Activated CD4-positive, alpha-beta T cell treated with anti-CD3 and anti-CD28 coated beads for 4 hours (primary cell): ENCODE data around the gene YLPM1.
"Not testable (repeated sequence)": the region's sequence is repeated elsewhere in the genome, so short reads cannot be mapped to it uniquely, and the experiment has no call there.

Experiments
- DNase-seq, 2 donors: peaks; one replicate each; pipeline ENCODE4 v3.0.0-alpha.2; 2020

The YLPM1 gene, protein sequence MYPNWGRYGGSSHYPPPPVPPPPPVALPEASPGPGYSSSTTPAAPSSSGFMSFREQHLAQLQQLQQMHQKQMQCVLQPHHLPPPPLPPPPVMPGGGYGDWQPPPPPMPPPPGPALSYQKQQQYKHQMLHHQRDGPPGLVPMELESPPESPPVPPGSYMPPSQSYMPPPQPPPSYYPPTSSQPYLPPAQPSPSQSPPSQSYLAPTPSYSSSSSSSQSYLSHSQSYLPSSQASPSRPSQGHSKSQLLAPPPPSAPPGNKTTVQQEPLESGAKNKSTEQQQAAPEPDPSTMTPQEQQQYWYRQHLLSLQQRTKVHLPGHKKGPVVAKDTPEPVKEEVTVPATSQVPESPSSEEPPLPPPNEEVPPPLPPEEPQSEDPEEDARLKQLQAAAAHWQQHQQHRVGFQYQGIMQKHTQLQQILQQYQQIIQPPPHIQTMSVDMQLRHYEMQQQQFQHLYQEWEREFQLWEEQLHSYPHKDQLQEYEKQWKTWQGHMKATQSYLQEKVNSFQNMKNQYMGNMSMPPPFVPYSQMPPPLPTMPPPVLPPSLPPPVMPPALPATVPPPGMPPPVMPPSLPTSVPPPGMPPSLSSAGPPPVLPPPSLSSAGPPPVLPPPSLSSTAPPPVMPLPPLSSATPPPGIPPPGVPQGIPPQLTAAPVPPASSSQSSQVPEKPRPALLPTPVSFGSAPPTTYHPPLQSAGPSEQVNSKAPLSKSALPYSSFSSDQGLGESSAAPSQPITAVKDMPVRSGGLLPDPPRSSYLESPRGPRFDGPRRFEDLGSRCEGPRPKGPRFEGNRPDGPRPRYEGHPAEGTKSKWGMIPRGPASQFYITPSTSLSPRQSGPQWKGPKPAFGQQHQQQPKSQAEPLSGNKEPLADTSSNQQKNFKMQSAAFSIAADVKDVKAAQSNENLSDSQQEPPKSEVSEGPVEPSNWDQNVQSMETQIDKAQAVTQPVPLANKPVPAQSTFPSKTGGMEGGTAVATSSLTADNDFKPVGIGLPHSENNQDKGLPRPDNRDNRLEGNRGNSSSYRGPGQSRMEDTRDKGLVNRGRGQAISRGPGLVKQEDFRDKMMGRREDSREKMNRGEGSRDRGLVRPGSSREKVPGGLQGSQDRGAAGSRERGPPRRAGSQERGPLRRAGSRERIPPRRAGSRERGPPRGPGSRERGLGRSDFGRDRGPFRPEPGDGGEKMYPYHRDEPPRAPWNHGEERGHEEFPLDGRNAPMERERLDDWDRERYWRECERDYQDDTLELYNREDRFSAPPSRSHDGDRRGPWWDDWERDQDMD (N-terminal part only)

DNA sequence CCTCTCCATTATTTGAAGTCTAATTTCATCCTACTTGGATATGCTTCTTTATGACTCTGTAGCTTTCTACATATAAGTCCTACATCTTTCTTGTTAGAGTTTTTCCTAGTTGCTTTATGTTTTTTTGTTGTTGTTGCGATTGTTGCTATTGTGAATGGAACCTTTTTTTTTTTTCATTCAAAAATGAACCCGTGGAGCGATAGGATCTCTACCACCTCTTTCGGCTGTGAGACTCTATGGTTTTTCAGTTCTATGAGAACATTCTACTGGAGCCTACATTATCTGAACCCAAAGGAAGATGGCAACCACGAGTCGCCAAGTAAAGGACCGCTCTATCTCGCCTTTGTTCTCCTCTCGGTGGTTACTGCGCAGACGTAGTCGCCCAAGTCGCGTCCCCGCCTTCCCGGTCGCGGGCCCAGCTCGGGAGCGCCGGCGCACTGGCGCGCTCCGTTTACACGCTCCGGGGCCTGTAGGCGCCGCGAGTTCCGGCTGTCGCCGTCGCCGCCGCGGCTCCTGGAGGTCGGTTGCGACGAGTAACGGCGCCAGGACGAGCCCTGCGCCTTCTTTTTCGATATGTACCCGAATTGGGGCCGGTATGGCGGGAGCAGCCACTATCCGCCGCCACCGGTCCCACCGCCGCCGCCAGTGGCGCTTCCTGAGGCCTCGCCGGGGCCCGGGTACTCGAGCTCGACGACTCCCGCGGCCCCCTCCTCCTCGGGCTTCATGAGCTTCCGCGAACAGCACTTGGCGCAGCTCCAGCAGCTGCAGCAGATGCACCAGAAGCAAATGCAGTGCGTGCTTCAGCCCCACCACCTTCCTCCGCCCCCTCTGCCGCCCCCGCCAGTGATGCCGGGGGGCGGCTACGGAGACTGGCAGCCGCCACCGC lies at the start of gene YLPM1:
TSS of gene YLPM1 (plus strand) at position 400 of the 886 bp plus-strand sequence. CDS start at position 574, 174 bp downstream.
- peak; percentile 88 for DNase-seq

DNA sequence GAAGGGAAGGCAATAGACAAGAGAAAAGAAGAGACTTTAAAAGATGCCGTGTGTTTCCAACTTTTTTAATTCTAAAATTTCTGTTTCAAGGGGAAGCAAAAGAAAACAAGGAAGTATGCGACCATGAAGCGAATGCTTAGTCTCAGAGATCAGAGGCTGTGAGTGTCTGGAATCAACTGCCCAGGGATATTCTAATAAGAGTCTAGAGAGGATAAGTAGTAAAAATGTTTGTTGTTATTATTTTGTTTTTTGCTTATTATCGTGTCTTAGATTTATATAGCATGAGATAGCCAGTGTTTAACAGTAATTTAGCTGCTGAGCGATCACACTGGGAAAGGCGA lies 49.8 kb upstream of the YLPM1 start:
- DNase-seq: no peak

DNA sequence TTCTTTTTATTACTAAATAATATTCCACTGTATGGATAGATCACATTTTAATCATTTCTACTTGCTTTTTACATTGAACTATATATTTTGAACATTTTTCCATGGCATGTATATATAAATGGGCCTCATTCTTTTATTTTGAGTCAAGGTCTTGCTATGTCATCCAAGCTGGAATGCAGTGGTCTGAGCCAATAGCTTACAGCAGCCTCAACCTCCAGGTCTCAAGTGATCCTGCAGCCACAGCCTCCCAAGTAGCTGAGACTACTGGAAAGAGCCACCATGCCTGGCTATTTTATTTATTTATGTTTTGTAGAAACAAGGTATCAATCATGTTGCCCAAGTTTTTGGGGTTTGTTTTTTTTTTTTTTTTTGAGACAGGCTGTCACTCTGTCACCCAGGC lies 42.6 kb upstream of the YLPM1 start:
- DNase-seq: no peak

DNA sequence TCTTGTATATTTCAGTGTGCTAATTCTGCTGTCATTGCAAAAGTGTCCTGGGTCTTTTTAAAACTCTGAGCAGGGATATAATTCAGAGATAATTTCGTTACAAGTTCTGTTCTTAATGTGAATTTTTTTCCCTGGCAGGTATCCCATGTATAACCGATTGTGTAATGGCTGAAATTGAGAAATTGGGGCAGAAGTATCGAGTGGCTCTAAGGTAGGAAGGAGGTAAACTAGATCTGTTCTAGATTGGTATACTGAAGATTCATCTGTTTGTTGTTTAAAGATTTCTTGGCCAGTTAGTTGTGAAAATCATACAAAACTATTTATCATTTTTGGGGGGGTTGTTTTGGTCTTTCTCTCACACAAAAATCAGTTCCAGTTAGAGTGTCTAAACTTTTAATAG lies 40.0 kb upstream of the YLPM1 start:
- DNase-seq: no peak

DNA sequence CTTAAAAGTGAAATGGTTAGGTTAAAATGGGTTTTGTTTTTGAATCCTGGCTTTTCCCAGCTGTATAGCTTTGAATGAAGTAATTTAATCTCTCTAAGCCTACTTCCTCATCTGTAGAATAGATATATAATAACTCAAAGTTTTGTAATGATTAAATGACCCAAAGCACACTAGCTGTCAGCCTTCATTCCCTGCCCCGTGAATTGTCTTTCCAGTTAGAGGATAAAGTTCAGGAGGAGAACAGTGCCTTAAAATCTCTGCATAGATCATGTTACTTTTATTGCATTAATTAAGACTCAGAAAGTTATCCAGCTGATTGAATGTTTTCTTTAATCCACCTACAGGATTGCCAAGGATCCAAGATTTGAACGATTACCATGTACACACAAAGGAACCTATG lies 30.7 kb upstream of the YLPM1 start:
- no peak for DNase-seq

DNA sequence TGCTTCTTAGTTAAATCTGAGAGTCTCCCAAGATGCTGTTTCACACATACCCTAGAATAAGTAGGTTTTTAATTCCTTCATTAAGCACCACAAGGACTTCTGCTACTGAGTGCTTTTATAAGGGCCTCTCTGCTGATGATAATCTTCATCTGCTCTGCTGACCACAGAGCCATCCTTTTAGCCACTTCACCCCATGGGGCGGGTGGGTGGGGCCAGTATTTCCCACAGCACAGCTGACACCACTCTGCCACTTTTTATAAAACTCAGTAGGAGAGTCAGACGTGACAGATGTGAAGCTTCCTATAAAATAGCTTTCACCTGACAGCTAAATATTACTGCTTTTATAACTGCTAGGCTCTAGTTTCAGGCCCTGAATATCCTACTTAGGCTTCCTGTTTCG lies 29.9 kb upstream of the YLPM1 start:
- no peak for DNase-seq

DNA sequence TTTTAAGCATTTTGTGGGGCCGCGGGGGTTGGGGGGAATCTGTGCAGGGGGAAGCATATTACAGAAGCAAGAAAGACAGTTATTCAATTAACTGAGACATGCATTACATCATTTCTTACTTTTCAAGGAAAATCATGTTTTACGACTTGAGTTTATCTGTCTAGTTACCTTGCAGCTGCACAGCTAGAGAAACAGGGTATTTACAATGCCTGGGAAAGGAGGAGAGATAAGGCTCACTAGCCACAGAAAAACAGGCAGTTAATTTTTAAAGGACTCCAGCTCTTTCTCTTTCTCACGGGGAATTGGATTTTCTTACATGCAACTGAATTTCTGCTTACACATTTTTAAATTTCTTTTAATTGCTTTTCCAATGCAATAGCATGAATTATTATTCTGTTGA lies 28.0 kb upstream of the YLPM1 start:
- no peak for DNase-seq

DNA sequence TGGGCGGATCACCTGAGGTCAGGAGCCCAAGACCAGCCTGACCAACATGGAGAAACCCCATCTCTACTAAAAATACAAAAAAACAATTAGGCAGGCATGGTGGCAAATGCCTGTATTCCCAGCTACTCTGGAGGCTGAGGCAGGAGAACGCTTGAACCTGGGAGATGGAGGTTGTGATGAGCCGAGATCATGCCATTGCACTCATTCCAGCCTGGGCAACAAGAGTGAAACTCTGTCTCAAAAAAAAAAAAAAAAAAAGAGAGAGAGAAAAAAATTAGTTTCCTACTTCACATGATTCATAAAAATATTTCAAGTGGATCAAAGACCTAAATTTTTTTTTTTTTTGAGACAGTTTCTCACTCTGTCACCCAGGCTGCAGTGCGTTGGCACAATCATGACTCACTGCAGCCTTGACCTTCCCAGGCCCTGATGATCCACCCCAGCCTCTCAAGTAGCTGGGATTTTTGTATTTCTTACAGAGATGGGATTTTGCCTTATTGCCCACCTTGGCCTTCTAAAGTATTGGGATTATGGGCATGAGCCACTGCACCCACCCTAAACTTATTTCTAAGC lies 25.3 kb upstream of the YLPM1 start:
- DNase-seq: no peak

DNA sequence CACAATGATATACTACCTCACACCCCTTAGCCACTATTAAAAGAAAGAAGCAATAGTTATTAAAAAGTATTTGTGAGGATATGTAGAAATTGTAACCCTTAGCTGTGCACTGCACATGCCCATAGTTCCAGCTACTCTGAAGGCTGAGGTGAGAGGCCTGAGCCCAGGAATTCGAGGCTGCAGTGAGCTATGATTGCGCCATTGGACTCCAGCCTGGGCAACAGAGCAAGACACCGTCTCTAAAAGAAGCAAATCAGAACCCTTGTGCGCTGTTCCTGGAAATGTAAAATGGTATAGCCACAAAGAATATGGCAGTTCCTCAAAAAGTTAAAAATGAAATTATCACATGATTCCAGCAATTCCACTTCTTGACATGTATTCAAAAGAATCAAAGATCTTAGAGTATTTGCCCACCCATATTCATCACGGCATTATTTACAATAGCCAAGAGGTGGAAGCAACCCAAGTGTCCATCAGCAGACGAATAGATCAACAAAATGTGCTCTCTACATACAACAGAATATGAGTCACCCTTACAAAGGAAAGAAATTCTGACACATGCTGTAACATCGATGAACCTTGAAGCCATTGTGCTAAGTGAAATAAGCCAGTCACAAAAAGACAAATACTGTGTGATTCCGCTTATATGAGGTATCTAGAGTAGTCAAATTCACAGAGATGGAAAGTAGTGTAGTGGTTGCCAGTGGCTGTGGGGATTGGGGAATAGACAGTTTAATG lies 23.7 kb upstream of the YLPM1 start:
- DNase-seq: no peak

DNA sequence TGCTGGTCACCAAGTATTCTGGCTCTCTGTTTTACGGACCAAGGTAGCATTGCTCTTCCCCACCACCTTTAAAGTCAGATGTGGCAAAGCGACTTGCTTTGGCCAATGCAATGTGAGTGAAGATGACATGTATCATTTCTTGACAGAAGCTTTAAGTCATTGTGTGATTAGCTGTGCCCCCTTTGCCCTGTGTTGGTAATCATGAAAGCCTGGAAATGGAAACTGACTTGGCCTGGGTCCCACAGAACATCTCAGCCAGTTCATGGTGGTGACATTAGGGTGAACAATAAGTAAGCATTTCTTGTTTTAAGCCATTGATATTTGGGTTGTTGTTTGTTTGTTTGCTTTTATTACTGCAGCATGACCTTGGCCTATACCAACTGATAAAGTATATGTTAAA lies 15.9 kb upstream of the YLPM1 start:
- no peak for DNase-seq

DNA sequence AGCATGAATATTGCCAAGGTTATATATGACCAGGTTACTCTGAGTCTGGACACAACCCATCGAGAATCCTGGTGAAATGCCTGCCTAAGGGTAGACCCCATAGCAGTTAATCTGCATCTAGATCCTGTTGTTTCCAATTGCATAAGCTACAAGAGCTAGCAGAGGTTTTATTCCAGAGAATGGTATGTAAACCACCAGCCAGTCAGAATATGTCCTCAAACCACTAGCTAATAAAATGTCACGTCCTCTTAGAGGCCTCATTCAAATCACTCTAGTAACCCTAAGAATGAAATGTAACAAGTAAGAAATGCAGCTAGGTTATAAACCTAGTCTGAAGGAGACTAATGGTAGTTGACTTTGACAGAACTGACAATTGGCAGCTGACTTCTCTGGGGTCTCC lies 9.0 kb upstream of the YLPM1 start:
- no peak for DNase-seq

DNA sequence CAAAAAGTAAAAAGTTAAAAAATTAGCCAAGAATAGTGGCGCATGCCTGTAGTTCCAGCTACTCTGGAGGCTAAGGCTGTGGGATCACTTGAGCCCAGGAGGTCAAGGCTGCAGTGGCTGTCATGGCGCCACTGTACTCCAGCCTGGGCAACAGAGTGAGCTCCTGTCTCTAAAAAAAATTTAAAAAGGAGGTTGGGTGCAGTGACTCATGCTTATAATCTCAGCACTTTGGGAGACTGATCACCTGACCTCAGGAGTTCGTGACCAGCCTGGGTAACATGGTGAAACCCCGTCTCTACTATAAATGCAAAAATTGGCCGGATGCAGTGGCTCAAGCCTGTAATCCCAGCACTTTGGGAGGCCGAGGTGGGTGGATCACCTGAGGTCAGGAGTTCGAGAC lies 8.2 kb upstream of the YLPM1 start:
- no peak for DNase-seq

DNA sequence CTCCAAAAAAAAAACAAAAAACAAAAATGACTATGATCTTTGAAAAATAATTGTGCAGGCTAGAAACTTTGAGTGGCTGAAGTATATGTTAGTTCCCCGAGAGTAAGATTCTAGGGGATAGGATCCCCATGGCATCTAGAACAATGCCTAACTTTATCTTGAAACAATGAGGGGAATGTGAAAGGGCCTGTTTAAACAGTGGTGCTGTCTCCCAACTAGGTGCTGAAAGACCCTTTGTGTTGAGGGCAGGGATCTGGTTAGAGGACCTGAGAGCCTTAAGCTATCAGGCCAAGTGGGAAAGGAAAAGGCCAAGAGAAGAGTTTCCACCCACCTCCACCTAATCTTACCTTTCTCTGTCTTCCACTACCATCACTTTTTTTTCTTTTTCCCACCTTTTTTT lies 6.8 kb upstream of the YLPM1 start:
- no peak for DNase-seq

DNA sequence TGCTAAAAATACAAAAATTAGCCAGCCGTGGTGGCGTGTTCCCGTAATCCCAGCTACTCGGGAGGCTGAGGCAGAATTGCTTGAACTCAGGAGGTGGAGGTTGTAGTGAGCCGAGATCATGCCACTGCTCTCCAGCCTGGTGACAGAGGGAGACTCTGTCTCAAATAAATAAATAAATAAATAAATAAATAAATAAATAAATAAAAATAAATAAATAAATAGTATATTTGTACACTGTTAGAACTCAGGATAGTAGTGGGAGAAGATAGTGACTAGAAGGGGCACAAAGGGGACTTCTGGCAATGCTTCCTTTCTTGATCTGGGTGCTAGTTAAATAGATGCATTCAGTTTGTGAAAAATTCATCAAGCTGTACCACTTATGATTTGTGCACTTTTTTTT lies 4.6 kb upstream of the YLPM1 start:
- DNase-seq: not testable (repeated sequence)

DNA sequence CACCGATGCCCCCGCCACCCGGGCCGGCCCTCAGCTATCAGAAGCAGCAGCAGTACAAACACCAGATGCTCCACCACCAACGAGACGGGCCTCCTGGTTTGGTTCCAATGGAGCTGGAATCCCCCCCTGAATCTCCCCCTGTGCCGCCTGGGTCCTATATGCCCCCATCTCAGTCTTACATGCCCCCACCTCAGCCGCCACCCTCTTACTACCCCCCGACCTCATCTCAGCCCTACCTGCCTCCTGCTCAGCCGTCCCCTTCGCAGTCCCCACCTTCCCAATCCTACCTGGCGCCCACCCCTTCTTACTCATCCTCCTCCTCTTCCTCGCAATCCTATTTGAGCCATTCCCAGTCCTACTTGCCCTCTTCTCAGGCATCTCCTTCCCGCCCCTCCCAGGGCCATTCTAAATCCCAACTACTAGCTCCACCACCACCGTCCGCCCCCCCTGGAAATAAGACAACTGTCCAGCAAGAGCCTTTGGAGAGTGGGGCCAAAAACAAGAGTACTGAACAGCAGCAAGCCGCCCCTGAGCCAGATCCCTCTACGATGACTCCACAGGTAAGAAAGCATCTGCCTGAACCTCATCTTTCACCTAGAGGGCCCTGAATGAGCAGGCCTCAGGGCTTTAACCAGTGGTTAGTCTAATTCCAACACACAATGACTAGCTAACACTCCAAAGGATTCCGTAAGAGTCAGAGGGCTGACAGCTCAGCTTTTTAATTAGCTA lies 851 bp downstream of the YLPM1 start:
- DNase-seq: peak; percentile 2 to 12

DNA sequence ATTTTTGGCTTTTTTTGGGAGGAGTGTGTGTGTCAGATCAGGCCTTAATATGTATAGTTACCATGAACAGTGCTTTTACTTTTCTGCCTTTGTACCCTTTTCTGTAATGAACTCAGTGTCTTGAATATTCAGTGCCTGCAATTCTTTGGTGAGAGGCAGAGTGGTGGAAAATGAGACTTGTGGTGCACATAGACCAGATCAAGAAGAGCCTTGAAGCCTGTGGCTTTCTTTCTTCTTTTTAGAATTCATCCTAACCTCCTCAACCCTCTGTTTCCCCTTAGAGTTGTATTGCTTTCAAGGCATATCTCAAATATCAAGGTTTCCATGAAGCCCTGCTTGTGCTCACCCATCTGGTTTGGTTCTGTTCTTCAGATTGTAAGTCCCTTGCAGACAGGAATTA lies 2.6 kb downstream of the YLPM1 start:
- no peak for DNase-seq

DNA sequence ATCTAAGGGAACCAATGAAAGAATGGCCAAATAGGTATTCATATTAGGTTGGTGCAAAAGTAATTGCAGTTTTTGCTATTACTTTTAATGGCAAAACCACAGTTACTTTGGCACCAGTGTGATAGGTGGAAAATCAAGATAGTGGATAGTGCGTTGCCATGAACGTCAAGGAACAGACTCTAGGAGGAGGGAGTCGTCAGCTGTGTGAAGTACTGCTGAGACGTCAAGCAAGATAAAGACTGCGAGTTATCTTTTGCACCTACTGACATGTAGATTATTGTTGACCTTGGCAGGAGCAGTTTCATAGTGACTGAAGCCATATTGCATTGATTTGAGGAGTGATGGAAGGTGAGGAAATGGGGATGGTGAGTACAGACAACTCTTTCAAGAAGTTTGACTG lies 8.3 kb downstream of the YLPM1 start:
- DNase-seq: no peak

DNA sequence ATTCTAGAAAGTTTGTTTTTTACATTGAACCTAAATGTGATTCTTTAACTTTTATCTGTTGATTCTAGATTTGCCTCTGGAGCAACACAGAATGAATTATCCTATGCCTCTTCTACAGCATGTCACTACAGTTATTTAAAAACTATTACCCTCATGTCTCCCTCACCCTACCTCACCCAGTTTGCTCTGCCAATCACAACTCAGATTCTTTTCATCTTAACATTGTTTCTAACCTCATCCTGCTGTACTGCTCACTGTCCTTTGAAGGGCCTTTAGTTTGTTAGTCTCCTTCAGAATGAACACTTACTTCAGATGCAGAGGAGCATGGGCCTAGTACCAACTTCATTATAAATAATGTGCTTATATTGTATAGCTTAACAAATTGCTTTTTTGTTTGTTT lies 21.5 kb downstream of the YLPM1 start:
- no peak for DNase-seq

DNA sequence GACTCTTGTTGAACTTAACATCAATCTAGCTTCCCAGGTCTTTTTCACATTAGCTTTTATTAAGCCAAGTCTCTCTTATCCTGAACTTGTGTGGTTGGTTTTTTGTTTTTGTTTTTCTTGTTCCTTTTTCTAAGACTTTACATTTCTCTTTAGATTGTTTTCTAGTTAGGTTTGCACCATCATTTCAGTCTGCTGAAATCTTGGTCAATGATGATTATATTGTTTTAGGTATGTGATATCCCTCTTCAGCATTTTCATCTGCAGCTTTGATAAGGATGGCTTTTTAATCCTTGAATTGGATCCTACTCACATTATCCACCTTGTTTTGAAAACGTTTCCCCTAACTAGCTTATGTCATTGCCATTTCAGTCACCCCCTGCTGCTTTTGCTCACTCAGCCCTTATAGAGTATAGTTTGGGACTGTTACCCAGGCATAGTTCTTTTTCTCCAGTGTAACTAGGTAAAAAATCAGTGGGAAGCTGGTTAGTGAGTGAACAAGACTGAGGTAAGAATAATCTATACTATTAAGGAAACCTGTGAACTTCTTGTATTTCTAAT lies 22.0 kb downstream of the YLPM1 start:
- DNase-seq: no peak

DNA sequence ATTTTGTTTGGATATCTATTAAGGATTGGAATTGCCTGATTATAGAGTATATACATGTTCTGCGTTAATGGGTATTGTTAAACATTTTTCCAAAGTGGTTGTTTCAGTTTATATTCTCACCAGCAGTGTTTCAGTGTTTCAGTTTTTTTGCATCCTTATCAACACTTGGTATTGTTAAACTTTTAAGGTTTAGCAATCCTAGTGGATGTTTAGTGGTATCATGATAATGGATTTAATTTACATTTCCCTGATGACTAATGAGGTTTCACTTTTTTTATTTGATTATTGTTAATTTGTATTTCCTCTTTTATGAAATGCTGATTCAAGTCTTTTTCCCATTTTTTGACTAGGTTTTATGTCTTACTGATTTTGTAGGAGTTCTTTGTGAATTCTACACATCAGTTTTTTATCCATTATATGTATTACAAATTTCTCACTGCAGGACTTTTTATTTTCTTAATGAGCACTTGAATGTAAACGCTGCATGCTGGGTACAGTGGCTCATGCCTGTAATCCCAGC lies 23.7 kb downstream of the YLPM1 start:
- no peak for DNase-seq
